GM21390 (cell line): ENCODE measurements around the gene HNRNPC.
"Not testable (repeated sequence)": the region's sequence is repeated elsewhere in the genome, so short reads cannot be mapped to it uniquely, and the experiment has no call there.

Experiments used
- ATAC-seq: cut with Tn5 transposase; IDR thresholded peaks from one replicate; pipeline ENCODE4 v1.9.1; 2021; ENCODE audit not compliant: unreplicated experiment

The HNRNPC gene

DNA sequence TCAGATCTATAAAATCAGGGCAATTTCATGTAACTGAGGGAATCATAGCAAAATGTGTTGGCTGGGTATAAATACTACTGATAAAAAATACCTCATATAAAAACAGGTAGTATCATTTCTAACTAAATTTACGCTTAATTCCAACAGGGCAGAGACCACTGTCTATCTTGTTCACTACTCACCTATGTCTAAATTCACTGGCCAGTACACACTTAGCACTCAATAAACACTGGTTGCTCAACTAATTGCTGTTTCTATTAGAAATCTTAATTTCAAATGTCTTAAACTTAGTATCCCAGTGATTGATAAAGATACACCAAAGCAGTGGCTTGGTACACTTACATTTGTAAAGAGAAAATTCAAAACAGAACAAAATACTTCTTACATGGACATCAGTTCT, 55.6 kb downstream of the HNRNPC start:
- ATAC-seq: no peak

GRCh38 chr14:21212824-21213223, 56.4 kb downstream of the HNRNPC start:
- ATAC-seq: not testable (repeated sequence)

GRCh38 chr14:21211509-21211908, 57.7 kb downstream of the HNRNPC start:
- ATAC-seq: no peak

DNA sequence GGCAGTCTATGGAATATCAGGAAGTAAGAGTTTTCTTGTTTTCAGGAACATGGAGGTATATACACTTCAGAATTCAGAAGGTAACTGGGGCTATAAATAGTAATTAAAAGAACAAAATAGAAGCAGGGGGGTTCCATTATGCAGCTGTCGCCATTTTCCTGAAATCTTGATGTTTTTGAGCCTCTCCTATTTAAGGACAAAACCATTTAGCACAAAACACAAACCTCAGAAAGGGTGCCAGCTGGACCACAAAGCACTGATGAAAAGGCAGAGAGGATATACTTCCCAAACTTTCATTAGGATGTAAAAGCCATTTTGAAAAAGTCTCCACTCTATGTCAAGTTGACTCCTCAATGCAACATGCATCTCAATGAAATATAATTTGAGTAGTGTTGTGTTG, 59.2 kb downstream of the HNRNPC start:
- no peak for ATAC-seq

DNA sequence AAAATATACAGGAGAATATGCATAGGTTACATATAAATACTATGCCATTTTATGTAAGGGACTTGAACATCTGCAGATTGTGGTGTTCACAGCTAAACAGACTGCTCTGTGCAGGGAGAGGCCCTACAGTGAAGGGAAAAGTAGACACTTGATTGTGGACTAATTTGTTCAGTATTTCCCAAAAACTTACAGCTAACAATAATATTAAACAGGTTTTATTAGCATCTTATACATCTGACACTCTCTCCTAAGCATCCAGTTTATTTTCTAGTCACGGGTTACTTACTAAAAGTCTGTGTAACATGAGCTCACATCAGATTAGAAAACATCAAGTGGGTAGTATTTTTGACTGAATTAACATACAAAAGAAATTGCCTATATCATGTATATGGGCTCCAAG, 60.1 kb downstream of the HNRNPC start:
- no peak for ATAC-seq

DNA sequence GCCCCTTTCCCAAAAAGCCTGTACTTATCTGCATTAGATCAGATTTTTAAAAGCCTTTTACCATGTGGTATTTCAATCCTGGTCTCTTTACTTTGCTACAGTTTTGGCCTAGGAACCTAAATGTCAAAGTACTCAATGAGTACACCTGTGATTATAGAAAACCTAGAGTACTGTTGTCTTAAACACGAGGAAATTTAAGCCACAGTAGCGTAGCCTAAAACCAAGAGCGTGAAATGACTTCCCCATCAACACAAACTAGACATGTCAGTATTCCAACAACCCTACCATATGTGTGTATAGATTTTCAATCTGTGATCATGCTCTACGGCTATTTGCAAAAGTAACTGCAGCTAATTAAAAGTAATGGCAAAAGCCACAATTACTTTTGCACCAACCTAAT, 60.7 kb downstream of the HNRNPC start:
- ATAC-seq: no peak

DNA sequence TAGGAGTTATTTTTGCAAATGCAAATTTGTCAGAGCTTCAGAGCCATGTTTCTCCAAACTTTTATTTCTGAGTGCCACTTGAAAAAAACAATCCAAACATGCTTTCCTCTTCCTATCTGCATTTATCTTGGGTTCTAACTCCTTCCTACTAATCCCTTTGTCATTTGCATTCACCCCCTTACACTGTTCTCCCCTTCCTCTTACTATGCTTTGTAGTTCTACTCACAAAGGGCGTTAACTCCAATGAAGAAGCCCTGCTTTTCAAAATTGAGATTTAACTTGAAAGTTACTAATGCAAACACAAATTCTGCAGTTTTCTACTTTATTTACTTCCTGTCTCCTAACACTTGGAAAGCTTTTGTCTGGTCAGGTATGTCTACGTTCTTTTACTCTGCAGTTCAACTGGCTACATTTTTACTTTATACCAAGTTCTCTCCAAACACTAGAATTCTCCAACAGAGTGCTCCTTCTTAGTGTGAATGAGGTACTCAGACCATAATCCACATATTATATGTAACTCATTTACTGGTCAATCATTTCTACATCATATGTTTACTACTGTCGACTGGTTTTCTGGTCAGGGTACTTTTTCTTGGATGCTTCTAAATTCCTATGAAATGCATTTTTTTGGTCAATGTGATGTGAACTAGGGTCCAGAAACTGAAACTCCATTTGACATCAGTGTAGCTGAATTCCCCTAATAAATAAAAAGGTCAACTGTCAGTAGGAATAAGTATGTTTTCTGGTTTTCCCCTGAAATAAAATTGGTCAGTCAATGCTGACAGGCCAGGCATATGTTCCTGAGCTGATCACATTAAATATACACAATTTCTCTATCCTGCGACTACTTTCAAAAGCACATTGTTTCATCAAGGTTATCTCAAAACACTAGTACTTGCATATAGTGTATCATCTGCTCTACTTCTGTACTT, 62.2 kb downstream of the HNRNPC start:
- no peak for ATAC-seq

DNA sequence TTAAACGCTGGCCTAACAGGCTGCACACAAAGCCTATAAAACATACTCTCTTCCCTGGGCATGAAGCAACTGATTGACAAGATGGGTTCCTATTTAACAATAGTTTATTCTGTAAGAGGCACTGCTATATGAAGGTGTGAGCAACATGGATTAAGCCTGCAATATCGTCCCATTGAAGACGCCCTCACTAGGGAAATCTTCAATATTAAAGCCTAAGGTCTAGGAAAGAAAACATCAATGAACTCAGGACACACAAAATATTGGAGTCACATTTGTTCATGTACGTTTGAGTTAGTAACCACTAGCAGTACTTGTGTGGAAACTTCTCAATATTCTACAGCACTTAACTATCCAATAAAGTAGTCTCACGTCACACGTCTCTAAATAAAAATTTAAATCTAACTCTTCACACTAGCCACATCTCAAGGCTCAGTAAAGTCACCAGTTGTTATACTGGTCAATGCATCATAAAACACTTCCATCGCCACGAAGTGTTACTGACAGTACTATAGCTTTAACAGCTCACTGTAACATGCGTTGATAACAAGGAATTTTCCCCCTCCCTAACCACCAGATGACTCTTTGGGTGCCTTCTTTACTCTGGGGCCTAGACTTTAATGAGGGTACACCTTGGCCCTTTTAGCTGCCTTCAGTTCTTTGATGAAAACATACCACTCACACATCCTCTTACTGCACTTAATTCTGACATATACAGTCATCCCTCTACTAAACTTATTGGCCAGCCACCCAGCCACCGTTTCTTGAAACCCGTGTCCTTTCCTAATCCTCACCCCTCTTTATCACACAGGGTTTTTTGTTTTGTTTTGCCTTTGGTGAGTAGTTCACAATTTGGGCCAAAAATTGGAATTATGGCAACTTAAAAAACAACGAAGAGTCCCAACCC, 63.3 kb downstream of the HNRNPC start:
- no peak for ATAC-seq

DNA sequence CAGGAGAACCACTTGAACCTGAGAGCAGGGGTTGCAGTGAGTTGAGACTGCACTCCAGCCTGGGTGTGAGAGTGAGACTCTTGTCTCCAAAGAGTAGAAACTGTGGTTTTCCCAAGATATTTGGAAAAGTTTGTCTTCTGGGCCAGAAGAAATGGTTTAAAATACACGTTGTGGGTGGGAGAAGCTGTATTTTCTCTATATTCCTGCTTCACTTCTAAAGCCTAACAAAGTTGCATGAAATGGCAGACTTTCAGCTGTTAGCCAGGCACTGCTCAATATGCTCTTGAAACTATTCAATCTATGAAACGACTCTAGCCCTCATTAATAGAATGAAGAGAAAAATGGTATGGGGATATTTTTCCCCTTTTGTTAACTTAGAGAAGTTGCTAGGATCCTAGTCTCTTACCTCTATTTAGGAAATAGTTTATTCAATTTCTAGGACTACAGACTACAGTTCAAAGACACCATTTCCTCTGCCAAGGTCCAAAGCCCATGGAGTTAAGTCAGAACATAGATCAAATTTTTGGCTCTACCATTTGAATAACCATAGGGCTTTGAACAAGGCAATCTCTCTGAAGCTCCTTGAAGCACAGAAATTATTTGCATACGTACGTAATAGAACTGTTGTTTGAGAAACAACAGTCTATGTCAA, 64.1 kb downstream of the HNRNPC start:
- no peak for ATAC-seq

- no peak for ATAC-seq
Observed at GRCh38 chr14:21204167-21205025, 64.8 kb downstream of the HNRNPC start.

DNA sequence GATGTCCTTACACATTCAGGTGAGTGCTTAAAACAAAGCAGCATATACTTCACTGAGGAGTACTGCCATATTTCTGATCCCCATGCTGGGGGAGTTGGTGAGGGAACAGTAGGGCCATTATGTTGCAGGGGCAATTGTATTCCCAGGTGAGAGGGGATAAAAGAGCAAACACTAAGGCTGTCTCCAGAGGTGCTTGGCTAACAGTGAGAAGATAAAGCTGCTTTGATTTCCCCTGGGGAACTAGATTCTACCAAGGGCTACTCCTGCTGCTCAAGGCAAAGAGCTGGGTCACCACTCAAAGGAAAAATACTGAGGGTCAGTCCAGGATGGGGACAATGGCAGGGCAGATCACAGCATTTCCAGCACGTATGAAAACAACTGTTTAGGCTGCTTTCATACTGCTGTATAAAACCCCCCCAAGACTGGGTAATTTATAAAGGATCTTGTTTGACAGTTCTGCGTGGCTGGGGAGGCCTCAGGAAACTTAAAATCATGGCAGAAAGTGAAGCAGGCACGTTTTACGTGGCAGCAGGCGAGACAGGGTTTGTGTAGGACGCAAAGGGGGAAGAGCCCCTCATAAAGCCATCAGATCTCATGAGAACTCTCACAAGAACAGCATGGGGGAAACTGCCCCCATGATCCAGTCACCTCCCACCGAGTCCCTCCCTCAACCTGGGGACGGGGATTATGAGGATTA, 65.6 kb downstream of the HNRNPC start:
- ATAC-seq: no peak

DNA sequence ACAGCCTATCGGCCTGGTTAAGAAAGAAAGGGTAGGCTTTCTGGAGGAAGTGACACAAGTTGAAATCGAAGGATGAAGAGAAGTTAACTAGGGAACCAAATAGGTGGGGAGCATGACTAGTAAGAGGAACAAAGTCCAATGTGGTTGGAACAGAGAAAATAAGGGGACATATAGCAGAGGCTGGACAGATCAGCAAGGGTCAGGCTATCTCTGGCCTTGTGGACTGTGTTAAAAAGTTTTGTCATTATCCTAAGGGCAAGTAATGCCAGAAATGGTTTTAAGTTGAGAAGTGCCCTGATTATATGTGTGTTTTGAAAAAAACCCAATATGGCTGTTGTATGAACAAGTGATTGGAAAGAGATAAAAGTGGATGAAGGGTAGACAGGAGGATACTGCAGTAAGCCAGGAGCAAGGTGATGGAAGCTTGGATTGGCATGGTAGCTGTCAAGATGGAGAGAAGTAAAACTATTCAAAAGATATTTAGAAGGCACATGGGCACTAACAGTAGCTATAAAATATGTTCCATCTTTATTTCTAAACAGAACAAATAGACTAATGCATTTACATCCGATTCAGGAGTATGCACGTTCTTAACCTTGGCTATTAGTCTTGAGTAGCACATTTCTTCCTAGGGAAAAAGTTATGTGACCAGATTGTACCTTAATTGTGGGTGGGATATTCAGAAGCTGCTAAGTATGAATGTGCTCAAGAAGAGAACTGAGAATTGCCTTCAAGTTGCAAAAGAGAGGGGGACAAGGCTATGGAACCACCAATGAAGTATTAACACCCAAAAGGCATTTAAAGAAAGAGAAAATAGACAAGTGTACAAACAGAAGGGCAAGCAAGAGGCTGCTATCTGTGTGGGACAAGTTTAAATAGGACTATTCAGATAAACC, 66.5 kb downstream of the HNRNPC start:
- no peak for ATAC-seq

GRCh38 chr14:21201732-21202462, 67.3 kb downstream of the HNRNPC start:
- ATAC-seq: no peak

DNA sequence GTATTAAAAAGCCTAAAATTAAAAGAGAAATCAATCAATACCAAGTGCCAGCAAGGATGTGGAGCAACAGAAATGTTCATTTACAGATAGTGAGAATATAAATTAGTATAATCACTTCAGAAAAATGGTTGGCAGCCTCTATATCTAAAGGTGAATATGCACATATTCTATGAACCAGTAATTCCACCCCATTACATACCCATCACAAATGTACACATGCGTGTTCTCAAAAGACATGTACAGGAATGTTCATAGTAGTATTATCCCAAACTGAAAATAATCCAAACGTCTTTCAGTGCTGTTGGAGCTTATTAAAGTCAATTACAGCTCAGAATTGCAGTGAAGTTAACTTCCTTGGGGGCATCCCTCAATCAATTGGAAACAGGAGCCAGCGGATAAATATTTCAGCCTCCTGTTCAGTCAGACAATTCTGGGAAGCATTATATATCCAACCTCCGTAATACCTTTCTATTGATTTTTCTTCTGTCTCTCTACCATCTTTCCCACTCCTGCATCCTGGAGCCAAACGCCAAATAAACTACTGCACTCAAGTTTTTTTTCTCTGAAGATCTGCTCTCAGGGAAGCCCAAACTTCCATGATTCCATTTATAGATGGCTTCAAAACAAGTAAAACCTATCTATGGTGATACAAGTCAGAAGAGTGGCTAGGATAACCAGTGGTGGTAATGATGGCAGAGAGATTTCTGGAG, 68.3 kb downstream of the HNRNPC start:
- no peak for ATAC-seq

- no peak for ATAC-seq
Observed at GRCh38 chr14:21199611-21200560, 69.4 kb downstream of the HNRNPC start.

GRCh38 chr14:21197418-21198205, 71.6 kb downstream of the HNRNPC start:
- no peak for ATAC-seq
